PC-9 (cell line): ENCODE results near the gene DLG2.

Experiments used
- EZH2 ChIP-seq: fragments of 200-600 bp; sonication (generic); IDR thresholded peaks from 2 replicates; pipeline ENCODE4 v1.8.0; 2017; ENCODE audit warnings: antibody characterized with exemption, low read depth
- TF ChIP-seq, protein P1 (sequence below): fragments of 200-600 bp; sonication (generic); conservative IDR thresholded peaks from 2 replicates; pipeline ENCODE4 v1.6.1; 2017; ENCODE audit warnings: mixed run types, antibody characterized with exemption, mild to moderate bottlenecking, moderate library complexity

DNA sequence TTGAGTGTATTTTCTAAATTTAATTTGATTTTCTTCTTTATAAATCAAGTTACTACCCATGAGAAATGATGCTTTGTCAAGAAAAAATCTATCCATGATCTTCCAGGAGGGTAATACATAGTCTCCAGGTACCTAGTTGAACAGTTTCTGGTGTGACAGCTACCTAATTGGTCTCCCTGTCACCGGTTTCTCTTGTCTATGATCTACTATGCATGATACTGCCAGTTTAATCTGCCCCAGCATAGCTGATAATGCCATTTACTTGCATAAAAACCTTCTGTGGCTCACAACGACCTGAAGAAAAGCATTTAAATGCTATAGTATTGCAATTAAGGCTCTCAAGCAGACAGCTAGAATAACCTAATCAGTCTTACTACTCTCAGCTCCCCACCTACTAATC is 349.5 kb downstream of the DLG2 start:
- TF ChIP-seq, protein P1, sequence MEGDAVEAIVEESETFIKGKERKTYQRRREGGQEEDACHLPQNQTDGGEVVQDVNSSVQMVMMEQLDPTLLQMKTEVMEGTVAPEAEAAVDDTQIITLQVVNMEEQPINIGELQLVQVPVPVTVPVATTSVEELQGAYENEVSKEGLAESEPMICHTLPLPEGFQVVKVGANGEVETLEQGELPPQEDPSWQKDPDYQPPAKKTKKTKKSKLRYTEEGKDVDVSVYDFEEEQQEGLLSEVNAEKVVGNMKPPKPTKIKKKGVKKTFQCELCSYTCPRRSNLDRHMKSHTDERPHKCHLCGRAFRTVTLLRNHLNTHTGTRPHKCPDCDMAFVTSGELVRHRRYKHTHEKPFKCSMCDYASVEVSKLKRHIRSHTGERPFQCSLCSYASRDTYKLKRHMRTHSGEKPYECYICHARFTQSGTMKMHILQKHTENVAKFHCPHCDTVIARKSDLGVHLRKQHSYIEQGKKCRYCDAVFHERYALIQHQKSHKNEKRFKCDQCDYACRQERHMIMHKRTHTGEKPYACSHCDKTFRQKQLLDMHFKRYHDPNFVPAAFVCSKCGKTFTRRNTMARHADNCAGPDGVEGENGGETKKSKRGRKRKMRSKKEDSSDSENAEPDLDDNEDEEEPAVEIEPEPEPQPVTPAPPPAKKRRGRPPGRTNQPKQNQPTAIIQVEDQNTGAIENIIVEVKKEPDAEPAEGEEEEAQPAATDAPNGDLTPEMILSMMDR, result no peak
- TF ChIP-seq EZH2, result no peak
